ENCODE results near the gene KEL. TPM values are rescaled to one million over a fixed set of nuclear protein-coding genes. Genes with fewer than 3 reads are reported as not detected.
A peak's percentile ranks its signal among the peaks of the same experiment; 100 is the strongest.

KEL gene
- total and polyA plus RNA-seq, 5 donors: 0.25 to 1.6 (median 0.45) TPM; not detected in 1

- Histone ChIP-seq H3K4me1 (ENCODE audit: control insufficient read depth, insufficient read depth, low read length) (no peaks in the 10 kb centered on the region), H3K9me3 (ENCODE audit: control insufficient read depth, low read length) (no peaks in the 10 kb centered on the region), H3K4me3 (ENCODE audit: low read length) (no peak overlapping the region), H3K27me3 (ENCODE audit: control insufficient read depth, insufficient read depth) (no peaks in the 10 kb centered on the region), H3K27ac (ENCODE audit: low read length) (no peak overlapping the region)
- DNase-seq (no peak), ATAC-seq (no peak)
- WGBS: 77% methylated on average over 8 of the region's 8 CpGs
- intact Hi-C loops (cut with DNase I): no loop called here
Observed at GRCh38 chr7:142927949-142928348, 34.2 kb downstream of the KEL start.

- intact Hi-C loops (cut with DNase I): no loop called here
- DNase-seq (no peak), ATAC-seq (peak; percentile 40 to 42)
- Histone ChIP-seq H3K4me3 (ENCODE audit: low read length) (no peak overlapping the region), H3K27ac (ENCODE audit: low read length) (no peak overlapping the region), H3K27me3 (ENCODE audit: control insufficient read depth, insufficient read depth) (no peaks in the 10 kb centered on the region), H3K4me1 (ENCODE audit: control insufficient read depth, insufficient read depth, low read length) (no peaks in the 10 kb centered on the region), H3K9me3 (ENCODE audit: control insufficient read depth, low read length) (no peaks in the 10 kb centered on the region)
- WGBS: 52% methylated on average over 7 of the region's 7 CpGs
Observed at GRCh38 chr7:142927085-142927745, 34.9 kb downstream of the KEL start.

- 61% methylated on average over 12 of the region's 12 CpGs for WGBS
- Histone ChIP-seq H3K4me1 (ENCODE audit: control insufficient read depth, insufficient read depth, low read length) (no peaks in the 10 kb centered on the region), H3K27ac (ENCODE audit: low read length) (no peak overlapping the region), H3K27me3 (ENCODE audit: control insufficient read depth, insufficient read depth) (no peaks in the 10 kb centered on the region), H3K4me3 (ENCODE audit: low read length) (no peak overlapping the region), H3K9me3 (ENCODE audit: control insufficient read depth, low read length) (no peaks in the 10 kb centered on the region)
- ATAC-seq (no peak), DNase-seq (no peak)
- intact Hi-C loops (cut with DNase I): no loop called here
Observed at GRCh38 chr7:142925413-142925812, 36.8 kb downstream of the KEL start.

GRCh38 chr7:142923391-142923790 is 38.8 kb downstream of the KEL start:
- no peak for ATAC-seq
- intact Hi-C loops (cut with DNase I): no loop called here
- WGBS: 45% methylated on average over 2 of the region's 2 CpGs
- no peak overlapping the region for H3K27ac ChIP-seq (ENCODE audit: low read length)
- no peak for DNase-seq
- no peak overlapping the region for H3K4me3 ChIP-seq (ENCODE audit: low read length)
- no peaks in the 10 kb centered on the region for H3K27me3 ChIP-seq (ENCODE audit: control insufficient read depth, insufficient read depth)
- H3K4me1 ChIP-seq (ENCODE audit: control insufficient read depth, insufficient read depth, low read length): no peaks in the 10 kb centered on the region
- H3K9me3 ChIP-seq (ENCODE audit: control insufficient read depth, low read length): no peaks in the 10 kb centered on the region

GRCh38 chr7:142919656-142920055 is 42.5 kb downstream of the KEL start:
- Histone ChIP-seq H3K4me3 (ENCODE audit: low read length) (no peak overlapping the region), H3K9me3 (ENCODE audit: control insufficient read depth, low read length) (no peaks in the 10 kb centered on the region), H3K27me3 (ENCODE audit: control insufficient read depth, insufficient read depth) (peaks cover 3% of the 10 kb centered on the region), H3K27ac (ENCODE audit: low read length) (no peak overlapping the region), H3K4me1 (ENCODE audit: control insufficient read depth, insufficient read depth, low read length) (no peaks in the 10 kb centered on the region)
- DNase-seq: no peak
- ATAC-seq: no peak
- intact Hi-C loops (cut with DNase I): no loop called here
- 88% methylated on average over 3 of the region's 3 CpGs for WGBS

GRCh38 chr7:142918901-142919300 is 43.3 kb downstream of the KEL start:
- intact Hi-C loops (cut with DNase I): no loop called here
- Histone ChIP-seq H3K9me3 (ENCODE audit: control insufficient read depth, low read length) (no peaks in the 10 kb centered on the region), H3K4me3 (ENCODE audit: low read length) (no peak overlapping the region), H3K27me3 (ENCODE audit: control insufficient read depth, insufficient read depth) (peaks cover 5% of the 10 kb centered on the region), H3K4me1 (ENCODE audit: control insufficient read depth, insufficient read depth, low read length) (no peaks in the 10 kb centered on the region), H3K27ac (ENCODE audit: low read length) (no peak overlapping the region)
- ATAC-seq: no peak
- WGBS: 67% methylated on average over 2 of the region's 2 CpGs
- no peak for DNase-seq

- Histone ChIP-seq H3K27me3 (ENCODE audit: control insufficient read depth, insufficient read depth) (peaks cover 5% of the 10 kb centered on the region), H3K9me3 (ENCODE audit: control insufficient read depth, low read length) (no peaks in the 10 kb centered on the region), H3K4me3 (ENCODE audit: low read length) (no peak overlapping the region), H3K27ac (ENCODE audit: low read length) (no peak overlapping the region), H3K4me1 (ENCODE audit: control insufficient read depth, insufficient read depth, low read length) (no peaks in the 10 kb centered on the region)
- intact Hi-C loops (cut with DNase I): no loop called here
- DNase-seq (no peak), ATAC-seq (no peak)
- 83% methylated on average over 3 of the region's 3 CpGs for WGBS
Observed at GRCh38 chr7:142917447-142917846, 44.7 kb downstream of the KEL start.

GRCh38 chr7:142916508-142916907 is 45.7 kb downstream of the KEL start:
- Histone ChIP-seq H3K9me3 (ENCODE audit: control insufficient read depth, low read length) (no peaks in the 10 kb centered on the region), H3K4me1 (ENCODE audit: control insufficient read depth, insufficient read depth, low read length) (no peaks in the 10 kb centered on the region), H3K27me3 (ENCODE audit: control insufficient read depth, insufficient read depth) (peaks cover 5% of the 10 kb centered on the region), H3K27ac (ENCODE audit: low read length) (no peak overlapping the region), H3K4me3 (ENCODE audit: low read length) (no peak overlapping the region)
- intact Hi-C loops (cut with DNase I): no loop called here
- no peak for ATAC-seq
- 46% methylated on average over 2 of the region's 2 CpGs for WGBS
- DNase-seq: no peak

GRCh38 chr7:142915315-142915714 is 46.8 kb downstream of the KEL start:
- 83% methylated on average over 8 of the region's 8 CpGs for WGBS
- intact Hi-C loops (cut with DNase I): no loop called here
- Histone ChIP-seq H3K9me3 (ENCODE audit: control insufficient read depth, low read length) (no peaks in the 10 kb centered on the region), H3K4me3 (ENCODE audit: low read length) (no peak overlapping the region), H3K27me3 (ENCODE audit: control insufficient read depth, insufficient read depth) (peaks cover 5% of the 10 kb centered on the region), H3K27ac (ENCODE audit: low read length) (no peak overlapping the region), H3K4me1 (ENCODE audit: control insufficient read depth, insufficient read depth, low read length) (no peaks in the 10 kb centered on the region)
- DNase-seq: no peak
- ATAC-seq: no peak

GRCh38 chr7:142914121-142914520 is 48.0 kb downstream of the KEL start:
- Histone ChIP-seq H3K9me3 (ENCODE audit: control insufficient read depth, low read length) (no peaks in the 10 kb centered on the region), H3K27me3 (ENCODE audit: control insufficient read depth, insufficient read depth) (peaks cover 5% of the 10 kb centered on the region)

GRCh38 chr7:142913566-142913965 is 48.6 kb downstream of the KEL start:
- no peaks in the 10 kb centered on the region for H3K4me1 ChIP-seq (ENCODE audit: control insufficient read depth, insufficient read depth, low read length)
- intact Hi-C loops (cut with DNase I): no loop called here
- DNase-seq (no peak), ATAC-seq (no peak)
- 71% methylated on average over 2 of the region's 2 CpGs for WGBS
- no peaks in the 10 kb centered on the region for H3K9me3 ChIP-seq (ENCODE audit: control insufficient read depth, low read length)
- peaks cover 5% of the 10 kb centered on the region for H3K27me3 ChIP-seq (ENCODE audit: control insufficient read depth, insufficient read depth)
- no peak overlapping the region for H3K27ac ChIP-seq (ENCODE audit: low read length)
- H3K4me3 ChIP-seq (ENCODE audit: low read length): no peak overlapping the region

More at GRCh38 chr7:142914121-142914520, 48.0 kb downstream of the KEL start:
- intact Hi-C loops (cut with DNase I): no loop called here
- no peak for DNase-seq
- Histone ChIP-seq H3K27ac (ENCODE audit: low read length) (no peak overlapping the region), H3K4me3 (ENCODE audit: low read length) (no peak overlapping the region), H3K4me1 (ENCODE audit: control insufficient read depth, insufficient read depth, low read length) (no peaks in the 10 kb centered on the region)
- ATAC-seq: no peak
- 56% methylated on average over 1 of the region's 1 CpG for WGBS

GRCh38 chr7:142913051-142913450 is 49.1 kb downstream of the KEL start:
- DNase-seq: no peak
- Histone ChIP-seq H3K27me3 (ENCODE audit: control insufficient read depth, insufficient read depth) (peaks cover 5% of the 10 kb centered on the region), H3K9me3 (ENCODE audit: control insufficient read depth, low read length) (no peaks in the 10 kb centered on the region), H3K27ac (ENCODE audit: low read length) (no peak overlapping the region), H3K4me3 (ENCODE audit: low read length) (no peak overlapping the region), H3K4me1 (ENCODE audit: control insufficient read depth, insufficient read depth, low read length) (no peaks in the 10 kb centered on the region)
- 47% methylated on average over 3 of the region's 3 CpGs for WGBS
- intact Hi-C loops (cut with DNase I): no loop called here
- ATAC-seq: no peak
